HEK293T (cell line): ENCODE data around the gene ARNT2.

Source experiments
- ARNT ChIP-seq: fragments of 450-650 bp; IDR thresholded peaks from 2 replicates; pipeline ENCODE4 v1.6.1; 2017; ENCODE audit warnings: mild to moderate bottlenecking
- BHLHE40 ChIP-seq: fragments of 450-650 bp; IDR thresholded peaks from 2 replicates; pipeline ENCODE4 v1.6.1; 2016; ENCODE audit warnings: mild to moderate bottlenecking, moderate library complexity, borderline replicate concordance
- ELF4 ChIP-seq: fragments of 450-650 bp; IDR thresholded peaks from 2 replicates; pipeline ENCODE4 v1.6.1; 2017; ENCODE audit warnings: antibody characterized with exemption
- FOXM1 ChIP-seq: fragments of 450-650 bp; IDR thresholded peaks from 2 replicates; pipeline ENCODE4 v1.6.1; 2017; ENCODE audit warnings: mild to moderate bottlenecking, borderline replicate concordance
- HDGF ChIP-seq: fragments of 450-650 bp; IDR thresholded peaks from 2 replicates; pipeline ENCODE4 v1.6.1; 2017; ENCODE audit warnings: antibody characterized with exemption, borderline replicate concordance
- L3MBTL2 ChIP-seq: fragments of 450-650 bp; conservative IDR thresholded peaks from 2 replicates; pipeline ENCODE4 v1.6.1; 2016; ENCODE audit warnings: mild to moderate bottlenecking
- LEF1 ChIP-seq: fragments of 450-650 bp; IDR thresholded peaks from 2 replicates; pipeline ENCODE4 v1.6.1; 2017; ENCODE audit warnings: mild to moderate bottlenecking, borderline replicate concordance
- NFRKB ChIP-seq: fragments of 450-650 bp; IDR thresholded peaks from 2 replicates; pipeline ENCODE4 v1.6.1; 2016; ENCODE audit warnings: mild to moderate bottlenecking, moderate library complexity
- SP1 ChIP-seq: fragments of 450-650 bp; IDR thresholded peaks from 2 replicates; pipeline ENCODE4 v1.6.1; 2017
- SUZ12 ChIP-seq: fragments of 450-650 bp; IDR thresholded peaks from 2 replicates; pipeline ENCODE4 v1.6.1; 2016; ENCODE audit warnings: mild to moderate bottlenecking
- TARDBP ChIP-seq: fragments of 450-650 bp; IDR thresholded peaks from 2 replicates; pipeline ENCODE4 v1.6.1; 2016
- ZNF384 ChIP-seq: fragments of 450-650 bp; IDR thresholded peaks from 2 replicates; pipeline ENCODE4 v1.6.1; 2016

DNA sequence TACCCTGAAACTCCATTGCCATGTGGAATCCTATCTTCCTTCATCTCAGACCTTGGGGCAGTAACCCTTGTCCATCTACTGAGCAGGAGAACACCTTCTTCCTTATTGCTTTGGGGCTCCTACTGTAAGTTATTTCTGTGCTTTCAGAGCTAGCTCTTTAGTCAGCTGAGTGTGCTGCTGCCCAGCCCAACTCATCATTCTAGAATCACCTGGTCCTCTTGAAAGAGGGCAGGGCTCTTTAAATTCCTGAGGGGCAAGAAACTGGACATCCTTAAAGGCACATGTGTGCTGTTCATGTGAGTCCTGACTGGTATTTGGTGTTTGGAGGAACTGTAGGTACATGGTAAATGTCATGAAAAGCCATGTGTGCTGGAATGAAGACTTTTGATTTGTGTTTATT, 140.9 kb downstream of the ARNT2 start:
- no peak for TF ChIP-seq SP1
- no peak for TF ChIP-seq ARNT
- no peak for TF ChIP-seq FOXM1
- TF ChIP-seq BHLHE40, result no peak
- no peak for TF ChIP-seq L3MBTL2
- no peak for TF ChIP-seq TARDBP
- no peak for TF ChIP-seq HDGF
- TF ChIP-seq NFRKB, result no peak
- no peak for TF ChIP-seq SUZ12
- TF ChIP-seq ELF4, result no peak
- no peak for TF ChIP-seq LEF1
- no peak for TF ChIP-seq ZNF384
